Measurements from ENCODE around the gene C20orf144. TPM values are rescaled to one million over a fixed set of nuclear protein-coding genes. Genes with fewer than 3 reads are reported as not detected.

Gene C20orf144
- total and polyA plus RNA-seq, 2 donors from 2014 or later: 0.16 TPM; not detected in 1

DNA sequence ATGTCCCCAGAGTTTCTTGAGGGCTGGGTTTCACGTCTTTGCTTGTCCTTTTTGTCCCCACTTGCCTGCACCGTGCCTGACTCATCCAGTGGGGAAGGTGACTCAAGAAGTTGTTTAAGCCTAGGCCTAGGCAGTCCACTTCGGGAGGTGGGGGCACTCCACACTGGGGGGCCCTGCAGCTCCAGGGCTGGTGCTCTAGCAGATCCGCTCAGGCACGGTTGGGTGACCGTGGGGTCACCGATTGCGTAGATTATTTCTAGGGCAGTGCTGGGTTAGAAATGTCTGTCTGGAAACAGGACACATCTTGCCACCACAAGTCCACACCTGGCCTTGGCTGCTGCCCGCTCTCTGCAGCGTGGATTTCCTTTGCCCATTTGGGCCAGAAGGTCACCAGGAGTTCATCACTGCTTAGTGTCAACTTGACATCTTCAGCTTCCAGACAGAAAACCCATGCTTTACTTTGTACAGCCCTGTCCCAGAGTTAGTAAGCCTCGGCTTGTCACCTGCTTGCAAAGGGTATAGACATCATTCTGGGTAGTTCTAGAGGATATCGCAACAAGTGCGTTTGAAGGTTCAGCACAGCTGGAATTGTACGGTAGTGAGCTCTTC lies 13.6 kb upstream of the C20orf144 start:
- DNase-seq (peak in 1 of 5 donors; percentile 73), FAIRE-seq (no peak)
- peak overlapping the region in 1 of 2 donors; percentile 19 for H3K27ac ChIP-seq (ENCODE audit: low read depth in 2 of 2, low read length in 2 of 2)
- H3K4me1 ChIP-seq (ENCODE audit: control insufficient read depth in 2 of 3, insufficient read depth in 2 of 3, low read depth in 1 of 3, low read length in 3 of 3): peaks cover 5 to 19% (median 15%) of the 10 kb centered on the region in 3 donors
- H3K36me3 ChIP-seq (ENCODE audit: control insufficient read depth in 2 of 3, insufficient read depth in 3 of 3, low read length in 3 of 3): peaks cover 5 to 23% (median 13%) of the 10 kb centered on the region in 3 donors
- H3K9ac ChIP-seq (ENCODE audit: low read length in 3 of 3): no peak overlapping the region
- no peaks in the 10 kb centered on the region for H3K9me3 ChIP-seq (ENCODE audit: control insufficient read depth in 2 of 3, insufficient read depth in 1 of 3, low read length in 3 of 3)
- TF ChIP-seq, protein P1, sequence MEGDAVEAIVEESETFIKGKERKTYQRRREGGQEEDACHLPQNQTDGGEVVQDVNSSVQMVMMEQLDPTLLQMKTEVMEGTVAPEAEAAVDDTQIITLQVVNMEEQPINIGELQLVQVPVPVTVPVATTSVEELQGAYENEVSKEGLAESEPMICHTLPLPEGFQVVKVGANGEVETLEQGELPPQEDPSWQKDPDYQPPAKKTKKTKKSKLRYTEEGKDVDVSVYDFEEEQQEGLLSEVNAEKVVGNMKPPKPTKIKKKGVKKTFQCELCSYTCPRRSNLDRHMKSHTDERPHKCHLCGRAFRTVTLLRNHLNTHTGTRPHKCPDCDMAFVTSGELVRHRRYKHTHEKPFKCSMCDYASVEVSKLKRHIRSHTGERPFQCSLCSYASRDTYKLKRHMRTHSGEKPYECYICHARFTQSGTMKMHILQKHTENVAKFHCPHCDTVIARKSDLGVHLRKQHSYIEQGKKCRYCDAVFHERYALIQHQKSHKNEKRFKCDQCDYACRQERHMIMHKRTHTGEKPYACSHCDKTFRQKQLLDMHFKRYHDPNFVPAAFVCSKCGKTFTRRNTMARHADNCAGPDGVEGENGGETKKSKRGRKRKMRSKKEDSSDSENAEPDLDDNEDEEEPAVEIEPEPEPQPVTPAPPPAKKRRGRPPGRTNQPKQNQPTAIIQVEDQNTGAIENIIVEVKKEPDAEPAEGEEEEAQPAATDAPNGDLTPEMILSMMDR (IDR thresholded peaks at IDR 0.05; ENCODE audit: borderline replicate concordance, extremely low read depth, insufficient read depth): no peak
- intact Hi-C loops (cut with DNase I): no loop called here
- H3K4me3 ChIP-seq (ENCODE audit: low read length in 3 of 3): no peak overlapping the region
- no peaks in the 10 kb centered on the region for H3K27me3 ChIP-seq (ENCODE audit: control insufficient read depth, insufficient read depth, low read length)

DNA sequence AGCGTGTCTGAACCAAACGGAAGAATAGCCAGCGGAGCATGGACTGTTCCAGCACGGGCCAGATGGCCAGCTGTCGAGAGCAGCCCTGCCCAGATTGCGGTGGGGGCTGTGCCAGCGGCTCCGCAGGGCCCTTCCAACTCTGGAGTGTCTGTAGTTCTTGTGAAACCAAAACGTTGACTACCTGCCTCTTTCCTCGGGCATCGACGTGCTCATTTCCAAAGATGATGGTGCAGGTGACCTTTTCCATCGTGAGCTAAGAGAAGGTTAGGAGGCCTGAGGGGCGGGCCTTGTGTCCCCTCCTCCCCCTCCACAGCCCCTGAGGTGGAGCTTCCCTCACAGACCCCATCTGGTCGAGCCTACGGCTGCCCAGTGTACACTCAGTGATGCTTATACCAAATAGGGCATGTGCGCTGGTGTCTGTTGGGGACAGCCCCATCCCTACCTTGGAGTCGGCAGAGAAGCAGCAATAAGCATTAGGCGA lies 12.9 kb upstream of the C20orf144 start:
- H3K4me1 ChIP-seq (ENCODE audit: control insufficient read depth in 2 of 3, insufficient read depth in 2 of 3, low read depth in 1 of 3, low read length in 3 of 3): peaks cover 5 to 25% (median 20%) of the 10 kb centered on the region in 3 donors
- H3K9me3 ChIP-seq (ENCODE audit: control insufficient read depth in 2 of 3, insufficient read depth in 1 of 3, low read length in 3 of 3): no peaks in the 10 kb centered on the region
- intact Hi-C loops (cut with DNase I): no loop called here
- no peak for FAIRE-seq
- H3K27ac ChIP-seq (ENCODE audit: low read depth in 2 of 2, low read length in 2 of 2): no peak overlapping the region
- H3K4me3 ChIP-seq (ENCODE audit: low read length in 3 of 3): no peak overlapping the region
- peak; percentile 48 to 82 (median 61) for DNase-seq
- H3K27me3 ChIP-seq (ENCODE audit: control insufficient read depth, insufficient read depth, low read length): no peaks in the 10 kb centered on the region
- no peak overlapping the region for H3K9ac ChIP-seq (ENCODE audit: low read length in 3 of 3)
- H3K36me3 ChIP-seq (ENCODE audit: control insufficient read depth in 2 of 3, insufficient read depth in 3 of 3, low read length in 3 of 3): peaks cover 3 to 19% (median 8%) of the 10 kb centered on the region in 3 donors
- TF ChIP-seq, protein P1 (IDR thresholded peaks at IDR 0.05; ENCODE audit: borderline replicate concordance, extremely low read depth, insufficient read depth): no peak

- peak in 1 of 5 donors; percentile 52 for DNase-seq
- H3K4me1 ChIP-seq (ENCODE audit: control insufficient read depth in 2 of 3, insufficient read depth in 2 of 3, low read depth in 1 of 3, low read length in 3 of 3): peaks cover 5 to 25% (median 20%) of the 10 kb centered on the region in 3 donors
- no peaks in the 10 kb centered on the region for H3K27me3 ChIP-seq (ENCODE audit: control insufficient read depth, insufficient read depth, low read length)
- TF ChIP-seq, protein P1 (IDR thresholded peaks at IDR 0.05; ENCODE audit: borderline replicate concordance, extremely low read depth, insufficient read depth): no peak
- H3K27ac ChIP-seq (ENCODE audit: low read depth in 2 of 2, low read length in 2 of 2): no peak overlapping the region
- H3K9me3 ChIP-seq (ENCODE audit: control insufficient read depth in 2 of 3, insufficient read depth in 1 of 3, low read length in 3 of 3): no peaks in the 10 kb centered on the region
- peaks cover 3 to 11% (median 4%) of the 10 kb centered on the region in 3 donors for H3K36me3 ChIP-seq (ENCODE audit: control insufficient read depth in 2 of 3, insufficient read depth in 3 of 3, low read length in 3 of 3)
- H3K4me3 ChIP-seq (ENCODE audit: low read length in 3 of 3): no peak overlapping the region
- FAIRE-seq: no peak
- intact Hi-C loops (cut with DNase I): loop anchor here (10.0 kb wide), 1 partner anchor 195 kb away; no protein-coding TSS in a partner anchor
- H3K9ac ChIP-seq (ENCODE audit: low read length in 3 of 3): no peak overlapping the region
Observed at GRCh38 chr20:33650111-33650752, 11.9 kb upstream of the C20orf144 start.

Measured in kidney (tissue), 14 donors.